Activated CD4-positive, CD25-positive, alpha-beta regulatory T cell (primary cell): ENCODE results near the gene C22orf31.

Experiments used
- DNase-seq, 4 experiments: peaks; one replicate each; lab custom pipeline; 2025; lab: John Stamatoyannopoulos, UW

C22orf31 gene

GRCh38 chr22:29081517-29082236 lies 20.0 kb upstream of the C22orf31 start:
- no peak for DNase-seq

GRCh38 chr22:29080106-29080975 lies 18.7 kb upstream of the C22orf31 start:
- DNase-seq, result no peak

GRCh38 chr22:29079218-29079901 lies 17.7 kb upstream of the C22orf31 start:
- no peak for DNase-seq

- DNase-seq, result no peak
These were observed 17.2 kb upstream of the C22orf31 start for GRCh38 chr22:29078869-29079207.

GRCh38 chr22:29078036-29078868 lies 16.6 kb upstream of the C22orf31 start:
- DNase-seq, result no peak

- DNase-seq, result no peak
These were observed 12.7 kb upstream of the C22orf31 start for GRCh38 chr22:29074276-29074772.

GRCh38 chr22:29073618-29074275 lies 12.1 kb upstream of the C22orf31 start:
- DNase-seq, result no peak

GRCh38 chr22:29072979-29073617 lies 11.5 kb upstream of the C22orf31 start, which contains the start of gene KREMEN1:
TSS of gene KREMEN1 (plus strand) at chr22:29073035. CDS start at chr22:29073131, 96 bp downstream.
- DNase-seq, result no peak

- DNase-seq, result peak; percentile 58 to 72 (median 63)
These were observed 10.8 kb upstream of the C22orf31 start for GRCh38 chr22:29072193-29072978.

GRCh38 chr22:29071261-29072045 lies 9.8 kb upstream of the C22orf31 start:
- DNase-seq, result no peak

- no peak for DNase-seq
These were observed 8.9 kb upstream of the C22orf31 start for GRCh38 chr22:29070490-29070889.

- DNase-seq, result no peak
These were observed 7.8 kb upstream of the C22orf31 start for GRCh38 chr22:29069463-29069862.

- DNase-seq, result no peak
These were observed 4.0 kb upstream of the C22orf31 start for GRCh38 chr22:29065468-29066190.

GRCh38 chr22:29062286-29062821 lies 723 bp upstream of the C22orf31 start:
- no peak for DNase-seq

- DNase-seq, result no peak
These were observed 700 bp downstream of the C22orf31 start for GRCh38 chr22:29060931-29061330.

- DNase-seq, result no peak
These were observed 1.3 kb downstream of the C22orf31 start for GRCh38 chr22:29060251-29060869.

- no peak for DNase-seq
These were observed 5.2 kb downstream of the C22orf31 start for GRCh38 chr22:29056472-29056871.
